Measurements from ENCODE around the gene USP35.
"Not testable (repeated sequence)": the region's sequence is repeated elsewhere in the genome, so short reads cannot be mapped to it uniquely, and the experiment has no call there.

Gene USP35

DNA sequence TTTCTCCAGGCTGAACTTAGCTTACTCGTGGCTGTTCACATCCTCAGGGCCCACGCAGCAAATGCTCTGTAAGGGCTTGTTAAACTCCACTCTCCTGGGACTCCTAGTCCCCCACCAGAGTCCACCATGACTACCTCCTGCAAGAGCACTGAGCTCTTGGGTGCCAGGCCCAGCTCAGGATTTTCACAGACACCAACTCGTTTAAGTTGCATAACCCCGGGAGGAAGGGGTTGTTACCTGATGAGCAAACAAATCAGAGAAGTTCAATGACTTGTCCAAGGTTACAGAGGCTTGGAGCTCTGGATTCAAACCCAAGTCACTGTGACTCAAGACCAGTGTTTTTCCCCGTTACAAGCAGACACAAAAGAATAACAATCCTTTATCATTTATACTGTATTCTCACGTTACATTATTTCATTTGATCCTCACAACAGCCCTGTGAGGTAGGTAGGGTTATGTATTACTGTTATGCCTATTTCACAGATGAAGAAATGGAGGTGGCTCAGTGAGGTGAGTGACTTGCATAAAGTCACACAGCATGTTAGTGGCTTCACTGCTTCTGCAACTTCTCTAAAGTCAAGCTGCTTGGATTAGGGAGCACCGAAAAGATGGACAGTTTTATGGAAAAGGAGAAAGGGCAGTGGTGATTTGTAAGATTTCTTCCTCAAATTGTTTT lies 17.7 kb upstream of the USP35 start:
- H3K9ac ChIP-seq (ENCODE audit: low read depth, low read length, poor library complexity): no peak overlapping the region
- H3K27me3 ChIP-seq (ENCODE audit: control insufficient read depth in 3 of 3, insufficient read depth in 3 of 3, low read depth in 1 of 3, low read length in 3 of 3): no peaks in the 10 kb centered on the region
- H3K14ac ChIP-seq (ENCODE audit: low read length): peak overlapping the region; percentile 26
- peaks cover 0 to 12% of the 10 kb centered on the region in 2 donors for H3K36me3 ChIP-seq (replicated peaks in 1 of 2; ENCODE audit: control insufficient read depth in 2 of 2, insufficient read depth in 2 of 2, low read length in 2 of 2)
- H3K4me3 ChIP-seq (ENCODE audit: low read length in 2 of 2): no peak overlapping the region
- no peak overlapping the region for H2BK12ac ChIP-seq (ENCODE audit: low read length)
- no peak overlapping the region for H4K91ac ChIP-seq (ENCODE audit: low read depth, low read length, poor library complexity)
- no peak overlapping the region for H2AFZ ChIP-seq (ENCODE audit: low read length)
- H3K9me3 ChIP-seq (replicated peaks in 1 of 2; ENCODE audit: control insufficient read depth in 2 of 2, insufficient read depth in 1 of 2, low read depth in 1 of 2, low read length in 2 of 2): no peaks in the 10 kb centered on the region
- no peak overlapping the region for H2AK5ac ChIP-seq (ENCODE audit: low read depth, low read length)
- no peak overlapping the region for H2BK120ac ChIP-seq (ENCODE audit: low read depth, low read length)
- no peak overlapping the region for H3K4me2 ChIP-seq (ENCODE audit: insufficient read depth, low read length, poor library complexity, severe bottlenecking)
- H3K4me1 ChIP-seq (ENCODE audit: control insufficient read depth in 2 of 2, insufficient read depth in 1 of 2, low read depth in 1 of 2, low read length in 2 of 2): no peaks in the 10 kb centered on the region
- no CpG with 5 or more reads among the region's 7 CpGs for WGBS, 2 donors (ENCODE audit: extremely low coverage in 2 of 2, insufficient read length in 2 of 2, insufficient replicate concordance in 1 of 2)
- H2BK15ac ChIP-seq (ENCODE audit: low read length): no peak overlapping the region
- no peak overlapping the region for H3K4ac ChIP-seq (ENCODE audit: low read length)
- H3K18ac ChIP-seq (ENCODE audit: low read length): no peak overlapping the region
- H3K79me1 ChIP-seq (ENCODE audit: low read depth, low read length): peaks cover 2% of the 10 kb centered on the region
- no peak overlapping the region for H3K27ac ChIP-seq (replicated peaks; ENCODE audit: low read length)
- H3K23ac ChIP-seq (ENCODE audit: low read depth, low read length, poor library complexity): no peak overlapping the region
- DNase-seq (ENCODE audit: low spot score): no peak
- peak overlapping the region; percentile 66 for H2BK5ac ChIP-seq (ENCODE audit: low read length)
- H4K8ac ChIP-seq (ENCODE audit: low read depth, low read length): no peak overlapping the region

GRCh38 chr11:78171951-78172350 lies 16.8 kb upstream of the USP35 start:
- Histone ChIP-seq H3K9ac (ENCODE audit: low read depth, low read length, poor library complexity) (no peak overlapping the region), H2AK5ac (ENCODE audit: low read depth, low read length) (no peak overlapping the region), H3K14ac (ENCODE audit: low read length) (no peak overlapping the region), H3K79me1 (ENCODE audit: low read depth, low read length) (peaks cover 2% of the 10 kb centered on the region), H4K91ac (ENCODE audit: low read depth, low read length, poor library complexity) (no peak overlapping the region), H3K4me3 (ENCODE audit: low read length in 2 of 2) (peak overlapping the region in 1 of 2 donors; percentile 53), H3K23ac (ENCODE audit: low read depth, low read length, poor library complexity) (peak overlapping the region; percentile 23), H3K4me2 (ENCODE audit: insufficient read depth, low read length, poor library complexity, severe bottlenecking) (no peak overlapping the region), H2BK5ac (ENCODE audit: low read length) (no peak overlapping the region), H2BK120ac (ENCODE audit: low read depth, low read length) (no peak overlapping the region), H2AFZ (ENCODE audit: low read length) (no peak overlapping the region), H3K4me1 (ENCODE audit: control insufficient read depth in 2 of 2, insufficient read depth in 1 of 2, low read depth in 1 of 2, low read length in 2 of 2) (no peaks in the 10 kb centered on the region), H3K9me3 (replicated peaks in 1 of 2; ENCODE audit: control insufficient read depth in 2 of 2, insufficient read depth in 1 of 2, low read depth in 1 of 2, low read length in 2 of 2) (no peaks in the 10 kb centered on the region), H4K8ac (ENCODE audit: low read depth, low read length) (no peak overlapping the region), H3K27me3 (ENCODE audit: control insufficient read depth in 3 of 3, insufficient read depth in 3 of 3, low read depth in 1 of 3, low read length in 3 of 3) (no peaks in the 10 kb centered on the region), H2BK12ac (ENCODE audit: low read length) (no peak overlapping the region), H2BK15ac (ENCODE audit: low read length) (no peak overlapping the region), H3K18ac (ENCODE audit: low read length) (no peak overlapping the region), H3K4ac (ENCODE audit: low read length) (no peak overlapping the region), H3K27ac (replicated peaks; ENCODE audit: low read length) (no peak overlapping the region), H3K36me3 (replicated peaks in 1 of 2; ENCODE audit: control insufficient read depth in 2 of 2, insufficient read depth in 2 of 2, low read length in 2 of 2) (peaks cover 0 to 12% of the 10 kb centered on the region in 2 donors)
- WGBS, 2 donors (ENCODE audit: extremely low coverage in 2 of 2, insufficient read length in 2 of 2, insufficient replicate concordance in 1 of 2): no CpG with 5 or more reads among the region's 6 CpGs
- no peak for DNase-seq (ENCODE audit: low spot score)

- not testable (repeated sequence) for H3K27ac ChIP-seq (replicated peaks; ENCODE audit: low read length); H3K27me3 ChIP-seq (ENCODE audit: control insufficient read depth in 3 of 3, insufficient read depth in 3 of 3, low read depth in 1 of 3, low read length in 3 of 3); H4K8ac ChIP-seq (ENCODE audit: low read depth, low read length); H3K79me1 ChIP-seq (ENCODE audit: low read depth, low read length); H3K18ac ChIP-seq (ENCODE audit: low read length); H2BK120ac ChIP-seq (ENCODE audit: low read depth, low read length); H3K9me3 ChIP-seq (replicated peaks in 1 of 2; ENCODE audit: control insufficient read depth in 2 of 2, insufficient read depth in 1 of 2, low read depth in 1 of 2, low read length in 2 of 2); H3K14ac ChIP-seq (ENCODE audit: low read length); DNase-seq (ENCODE audit: low spot score); H3K4me1 ChIP-seq (ENCODE audit: control insufficient read depth in 2 of 2, insufficient read depth in 1 of 2, low read depth in 1 of 2, low read length in 2 of 2); H3K9ac ChIP-seq (ENCODE audit: low read depth, low read length, poor library complexity); H3K4ac ChIP-seq (ENCODE audit: low read length); H2BK12ac ChIP-seq (ENCODE audit: low read length); H2BK15ac ChIP-seq (ENCODE audit: low read length); H3K23ac ChIP-seq (ENCODE audit: low read depth, low read length, poor library complexity); H3K4me3 ChIP-seq (ENCODE audit: low read length in 2 of 2); H2AFZ ChIP-seq (ENCODE audit: low read length); H2BK5ac ChIP-seq (ENCODE audit: low read length); H3K4me2 ChIP-seq (ENCODE audit: insufficient read depth, low read length, poor library complexity, severe bottlenecking); H2AK5ac ChIP-seq (ENCODE audit: low read depth, low read length); H4K91ac ChIP-seq (ENCODE audit: low read depth, low read length, poor library complexity)
- no CpG with 5 or more reads among the region's 3 CpGs for WGBS, 2 donors (ENCODE audit: extremely low coverage in 2 of 2, insufficient read length in 2 of 2, insufficient replicate concordance in 1 of 2)
- H3K36me3 ChIP-seq (replicated peaks in 1 of 2; ENCODE audit: control insufficient read depth in 2 of 2, insufficient read depth in 2 of 2, low read length in 2 of 2): peaks cover 0 to 12% of the 10 kb centered on the region in 2 donors
Observed at GRCh38 chr11:78175862-78176261, 12.9 kb upstream of the USP35 start.

GRCh38 chr11:78176605-78177141 lies 12.0 kb upstream of the USP35 start:
- Histone ChIP-seq H2AFZ (ENCODE audit: low read length) (no peak overlapping the region), H3K27me3 (ENCODE audit: control insufficient read depth in 3 of 3, insufficient read depth in 3 of 3, low read depth in 1 of 3, low read length in 3 of 3) (no peaks in the 10 kb centered on the region), H3K4me1 (ENCODE audit: control insufficient read depth in 2 of 2, insufficient read depth in 1 of 2, low read depth in 1 of 2, low read length in 2 of 2) (no peaks in the 10 kb centered on the region), H3K4me3 (ENCODE audit: low read length in 2 of 2) (no peak overlapping the region), H2BK12ac (ENCODE audit: low read length) (no peak overlapping the region), H3K18ac (ENCODE audit: low read length) (no peak overlapping the region), H3K9me3 (replicated peaks in 1 of 2; ENCODE audit: control insufficient read depth in 2 of 2, insufficient read depth in 1 of 2, low read depth in 1 of 2, low read length in 2 of 2) (no peaks in the 10 kb centered on the region), H2BK15ac (ENCODE audit: low read length) (no peak overlapping the region), H3K79me1 (ENCODE audit: low read depth, low read length) (no peaks in the 10 kb centered on the region), H3K4ac (ENCODE audit: low read length) (no peak overlapping the region), H2AK5ac (ENCODE audit: low read depth, low read length) (no peak overlapping the region), H3K23ac (ENCODE audit: low read depth, low read length, poor library complexity) (no peak overlapping the region), H4K91ac (ENCODE audit: low read depth, low read length, poor library complexity) (no peak overlapping the region), H3K36me3 (replicated peaks in 1 of 2; ENCODE audit: control insufficient read depth in 2 of 2, insufficient read depth in 2 of 2, low read length in 2 of 2) (peaks cover 0 to 12% of the 10 kb centered on the region in 2 donors), H3K9ac (ENCODE audit: low read depth, low read length, poor library complexity) (no peak overlapping the region), H3K4me2 (ENCODE audit: insufficient read depth, low read length, poor library complexity, severe bottlenecking) (no peak overlapping the region), H3K27ac (replicated peaks; ENCODE audit: low read length) (no peak overlapping the region), H3K14ac (ENCODE audit: low read length) (no peak overlapping the region), H4K8ac (ENCODE audit: low read depth, low read length) (no peak overlapping the region), H2BK5ac (ENCODE audit: low read length) (no peak overlapping the region), H2BK120ac (ENCODE audit: low read depth, low read length) (no peak overlapping the region)
- no peak for DNase-seq (ENCODE audit: low spot score)
- WGBS, 2 donors (ENCODE audit: extremely low coverage in 2 of 2, insufficient read length in 2 of 2, insufficient replicate concordance in 1 of 2): no CpG with 5 or more reads among the region's 10 CpGs
